ENCODE data around the gene MACC1.

The MACC1 gene

GRCh38 chr7:20085086-20085485 lies 132.1 kb downstream of the MACC1 start:
- H3K4me3 ChIP-seq (ENCODE audit: low read length), result no peak overlapping the region
- no peak for DNase-seq (ENCODE audit: low read depth)
- TF ChIP-seq, protein P1, sequence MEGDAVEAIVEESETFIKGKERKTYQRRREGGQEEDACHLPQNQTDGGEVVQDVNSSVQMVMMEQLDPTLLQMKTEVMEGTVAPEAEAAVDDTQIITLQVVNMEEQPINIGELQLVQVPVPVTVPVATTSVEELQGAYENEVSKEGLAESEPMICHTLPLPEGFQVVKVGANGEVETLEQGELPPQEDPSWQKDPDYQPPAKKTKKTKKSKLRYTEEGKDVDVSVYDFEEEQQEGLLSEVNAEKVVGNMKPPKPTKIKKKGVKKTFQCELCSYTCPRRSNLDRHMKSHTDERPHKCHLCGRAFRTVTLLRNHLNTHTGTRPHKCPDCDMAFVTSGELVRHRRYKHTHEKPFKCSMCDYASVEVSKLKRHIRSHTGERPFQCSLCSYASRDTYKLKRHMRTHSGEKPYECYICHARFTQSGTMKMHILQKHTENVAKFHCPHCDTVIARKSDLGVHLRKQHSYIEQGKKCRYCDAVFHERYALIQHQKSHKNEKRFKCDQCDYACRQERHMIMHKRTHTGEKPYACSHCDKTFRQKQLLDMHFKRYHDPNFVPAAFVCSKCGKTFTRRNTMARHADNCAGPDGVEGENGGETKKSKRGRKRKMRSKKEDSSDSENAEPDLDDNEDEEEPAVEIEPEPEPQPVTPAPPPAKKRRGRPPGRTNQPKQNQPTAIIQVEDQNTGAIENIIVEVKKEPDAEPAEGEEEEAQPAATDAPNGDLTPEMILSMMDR (IDR thresholded peaks at IDR 0.05; ENCODE audit: insufficient read depth, low read depth, low read length, missing control alignments), result no peak

Measured in epithelial cell of esophagus (primary cell).